GM21423 (cell line): ENCODE results near the gene TRIM24.
"Not testable (repeated sequence)": the region's sequence is repeated elsewhere in the genome, so short reads cannot be mapped to it uniquely, and the experiment has no call there.

Experiments used
- ATAC-seq: cut with Tn5 transposase; IDR thresholded peaks from one replicate; pipeline ENCODE4 v1.9.1; 2021; ENCODE audit warnings: mild to moderate bottlenecking, moderate library complexity; ENCODE audit not compliant: unreplicated experiment

The TRIM24 gene

DNA sequence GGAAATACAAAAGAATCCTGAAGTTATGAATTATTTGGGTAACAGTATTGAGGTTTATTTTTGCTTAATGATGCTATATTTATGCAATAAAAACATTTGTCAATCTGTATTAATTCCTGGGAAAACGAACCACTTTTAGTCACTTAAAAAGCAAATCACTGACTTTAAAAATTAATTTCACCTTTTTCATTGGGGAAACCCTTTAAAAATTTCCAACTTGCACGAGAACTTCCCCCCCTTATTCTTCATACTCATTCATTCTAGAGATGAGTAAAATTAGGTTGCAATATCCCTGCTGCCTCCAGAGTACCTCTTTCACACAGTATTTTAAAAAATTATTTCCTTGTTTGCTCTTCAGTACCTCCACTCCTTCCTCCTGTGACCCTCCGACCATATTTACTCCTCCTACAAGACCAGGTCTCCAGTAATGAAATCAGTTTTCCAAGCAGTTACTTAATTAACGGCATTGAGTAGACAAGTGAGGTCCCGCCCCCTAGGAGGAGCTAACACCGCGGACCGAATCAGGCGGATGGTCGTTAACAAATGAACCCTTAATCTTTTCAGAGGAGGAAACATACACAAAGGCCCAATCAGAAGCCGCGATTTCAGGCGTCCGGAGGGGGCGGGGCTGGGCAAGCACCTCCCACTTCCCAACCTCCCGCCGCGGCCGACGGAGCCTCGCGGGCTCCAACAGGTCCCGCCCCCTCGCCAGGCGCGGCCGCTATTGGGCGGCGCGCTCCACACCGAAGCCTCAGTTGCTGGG is 465 bp upstream of the TRIM24 start:
- peak; percentile 75 for ATAC-seq

GRCh38 chr7:138460649-138461607 is 869 bp downstream of the TRIM24 start:
- peak; percentile 40 for ATAC-seq

DNA sequence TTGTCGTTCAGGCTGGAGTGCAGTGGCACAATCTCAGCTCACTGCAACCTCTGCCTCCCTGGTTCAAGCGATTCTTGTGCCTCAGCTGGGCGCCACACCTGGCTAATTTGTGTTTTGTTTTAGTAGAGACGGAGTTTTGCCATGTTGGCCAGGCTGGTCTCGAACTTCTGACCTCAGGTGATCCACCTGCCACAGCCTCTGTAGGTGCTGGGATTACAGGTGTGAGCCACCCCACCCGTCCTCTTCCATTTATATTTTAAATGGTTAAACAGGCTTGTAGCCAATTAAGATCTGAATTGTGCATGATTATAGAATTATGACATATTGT is 3.2 kb downstream of the TRIM24 start:
- not testable (repeated sequence) for ATAC-seq

GRCh38 chr7:138465046-138465445 is 5.0 kb downstream of the TRIM24 start:
- no peak for ATAC-seq

DNA sequence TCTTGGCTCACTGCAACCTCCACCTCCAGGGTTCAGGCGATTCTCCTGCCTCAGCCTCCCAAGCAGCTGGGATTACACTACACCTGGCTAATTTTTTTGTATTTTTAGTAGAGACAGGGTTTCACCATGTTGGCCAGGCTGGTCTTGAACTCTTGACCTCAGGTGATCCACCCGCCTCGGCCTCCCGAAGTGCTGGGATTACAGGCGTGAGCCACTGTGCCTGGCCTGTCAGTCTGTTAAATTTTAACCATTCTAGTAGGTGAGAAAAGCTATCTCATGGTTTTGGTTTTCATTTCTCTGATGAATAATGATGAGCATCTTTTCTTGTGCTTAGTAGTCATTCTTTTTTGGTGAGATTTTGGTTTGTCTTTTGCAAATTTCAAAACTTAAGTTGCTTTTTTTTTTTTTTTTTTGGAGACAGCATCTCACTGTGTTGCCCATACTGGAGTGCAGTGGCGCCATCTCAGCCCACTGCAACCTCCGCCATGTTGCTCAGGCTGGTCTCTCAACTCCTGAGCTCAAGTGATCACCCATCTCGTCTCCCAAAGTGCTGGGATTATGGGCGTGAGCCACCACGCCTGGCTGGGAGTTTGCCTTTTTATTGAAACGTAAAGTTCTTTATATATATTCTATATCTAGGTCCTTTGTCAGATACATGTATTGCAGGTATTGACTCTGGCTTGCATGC is 6.2 kb downstream of the TRIM24 start:
- peak; percentile 87 for ATAC-seq

GRCh38 chr7:138468244-138469123 is 8.4 kb downstream of the TRIM24 start:
- ATAC-seq = no peak

GRCh38 chr7:138470391-138471157 is 10.5 kb downstream of the TRIM24 start:
- ATAC-seq = no peak

GRCh38 chr7:138472292-138473079 is 12.4 kb downstream of the TRIM24 start:
- ATAC-seq = no peak

- no peak for ATAC-seq
Observed at GRCh38 chr7:138475377-138475776, 15.3 kb downstream of the TRIM24 start.

DNA sequence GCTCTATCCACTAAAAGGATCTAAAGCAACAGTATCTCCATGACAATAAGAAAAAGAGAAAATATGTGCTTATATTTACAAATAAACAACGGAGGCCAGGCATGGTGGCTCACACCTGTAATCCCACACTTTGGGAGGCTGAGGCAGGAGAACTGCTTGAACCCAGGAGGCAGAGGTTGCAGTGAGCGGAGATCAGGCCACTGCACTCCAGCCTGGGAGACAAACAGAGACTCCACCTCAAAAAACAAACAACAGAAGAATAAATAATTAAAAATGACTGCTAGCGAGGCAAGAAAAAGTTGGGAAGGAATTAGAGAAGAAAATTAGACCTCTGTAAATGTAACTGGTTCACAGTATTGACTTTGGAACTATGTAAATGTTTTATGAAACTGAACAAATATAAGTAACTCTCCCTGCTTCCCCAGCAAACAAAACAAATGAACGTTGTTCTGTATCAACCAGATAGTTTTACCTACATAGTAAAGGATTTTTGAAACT is 17.1 kb downstream of the TRIM24 start:
- no peak for ATAC-seq

DNA sequence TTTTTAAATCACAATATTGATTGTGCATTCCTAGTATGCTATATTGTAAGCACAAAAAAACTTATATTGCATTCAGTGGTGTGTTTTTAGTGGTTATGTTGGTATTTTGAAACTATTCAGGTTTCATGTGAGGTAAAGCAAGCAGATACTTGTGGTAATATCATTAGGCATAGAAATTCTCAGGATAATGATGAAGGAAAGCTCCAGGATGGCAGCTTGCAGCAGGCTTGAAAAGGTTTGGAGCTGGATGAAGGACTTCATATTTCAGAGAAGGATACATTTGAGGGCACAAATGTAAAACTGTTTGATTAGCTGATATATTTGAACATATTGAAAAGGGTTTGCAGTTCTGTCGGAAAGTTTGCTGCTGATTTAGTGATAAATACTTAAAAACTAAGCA is 17.5 kb downstream of the TRIM24 start:
- ATAC-seq = no peak

DNA sequence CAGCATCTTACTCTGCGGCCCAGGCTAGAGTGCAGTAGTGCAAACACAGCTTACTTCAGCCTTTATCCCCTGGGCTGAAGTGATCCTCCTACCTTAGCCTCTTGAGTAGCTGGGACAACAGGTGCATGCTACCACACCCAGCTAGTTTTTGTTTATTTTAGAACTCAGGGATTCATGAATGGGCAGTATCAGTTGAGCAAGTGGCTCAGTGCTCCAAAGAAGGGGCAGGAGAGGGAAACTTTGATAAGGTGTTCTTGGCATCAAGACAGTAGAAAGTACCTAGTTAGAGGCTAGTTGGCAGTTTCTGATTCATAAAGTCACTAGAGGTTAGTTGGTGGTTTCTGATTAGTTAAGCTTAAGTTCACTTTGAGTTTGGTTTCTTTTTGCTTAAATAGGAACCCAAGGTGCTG is 18.4 kb downstream of the TRIM24 start:
- ATAC-seq = peak; percentile 86

GRCh38 chr7:138480527-138480926 is 20.5 kb downstream of the TRIM24 start:
- ATAC-seq = no peak

GRCh38 chr7:138481447-138482380 is 21.7 kb downstream of the TRIM24 start:
- ATAC-seq = no peak

- no peak for ATAC-seq
Observed at GRCh38 chr7:138483531-138483930, 23.5 kb downstream of the TRIM24 start.

DNA sequence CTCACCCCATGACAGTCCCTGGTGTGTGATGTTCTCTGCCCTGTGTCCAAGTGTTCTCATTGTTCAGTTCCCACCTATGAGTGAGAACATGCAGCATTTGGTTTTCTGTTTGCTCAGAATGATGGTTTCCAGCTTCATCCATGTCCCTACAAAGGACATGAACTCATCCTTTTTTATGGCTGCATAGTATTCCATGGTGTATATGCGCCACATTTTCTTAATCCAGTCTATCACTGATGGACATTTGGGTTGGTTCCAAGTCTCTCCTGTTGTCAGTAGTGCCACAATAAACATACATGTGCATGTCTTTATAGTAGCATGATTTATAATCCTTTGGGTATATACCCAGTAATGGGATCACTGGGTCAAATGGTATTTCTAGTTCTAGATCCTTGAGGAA is 25.4 kb downstream of the TRIM24 start:
- ATAC-seq = not testable (repeated sequence)

DNA sequence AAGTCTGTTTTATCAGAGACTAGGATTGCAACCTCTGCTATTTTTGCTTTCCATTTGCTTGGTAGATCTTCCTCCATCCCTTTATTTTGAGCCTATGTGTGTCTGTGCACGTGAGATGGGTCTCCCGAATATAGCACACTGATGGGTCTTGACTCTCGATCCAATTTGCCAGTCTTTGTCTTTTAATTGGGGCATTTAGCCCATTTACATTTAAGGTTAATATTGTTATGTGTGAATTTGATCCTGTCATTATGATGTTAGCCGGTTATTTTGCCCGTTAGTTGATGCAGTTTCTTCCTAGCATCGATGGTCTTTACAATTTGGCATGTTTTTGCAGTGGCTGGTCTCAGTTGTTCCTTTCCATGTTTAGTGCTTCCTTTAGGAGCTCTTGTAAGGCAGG is 29.1 kb downstream of the TRIM24 start:
- not testable (repeated sequence) for ATAC-seq
